GM18511 (cell line): ENCODE data around the gene SMARCC1.
A peak's percentile ranks its signal among the peaks of the same experiment; 100 is the strongest.
"Not testable (repeated sequence)": the region's sequence is repeated elsewhere in the genome, so short reads cannot be mapped to it uniquely, and the experiment has no call there.

Experiments
- ATAC-seq: cut with Tn5 transposase; IDR thresholded peaks from one replicate; pipeline ENCODE4 v1.9.1; 2021; ENCODE audit warnings: mild to moderate bottlenecking, moderate library complexity; ENCODE audit not compliant: unreplicated experiment

The SMARCC1 gene

GRCh38 chr3:47781685-47782445 is at the start of gene SMARCC1:
SMARCC1 (minus strand) TSS chr3:47781893; CDS start chr3:47781797, 96 bp downstream.
- peak; percentile 84 for ATAC-seq

- not testable (repeated sequence) for ATAC-seq
These were observed 47.8 kb upstream of the SMARCC1 start for GRCh38 chr3:47829482-47829881.

- ATAC-seq = no peak
These were observed 43.9 kb upstream of the SMARCC1 start for GRCh38 chr3:47825590-47825989.

DNA sequence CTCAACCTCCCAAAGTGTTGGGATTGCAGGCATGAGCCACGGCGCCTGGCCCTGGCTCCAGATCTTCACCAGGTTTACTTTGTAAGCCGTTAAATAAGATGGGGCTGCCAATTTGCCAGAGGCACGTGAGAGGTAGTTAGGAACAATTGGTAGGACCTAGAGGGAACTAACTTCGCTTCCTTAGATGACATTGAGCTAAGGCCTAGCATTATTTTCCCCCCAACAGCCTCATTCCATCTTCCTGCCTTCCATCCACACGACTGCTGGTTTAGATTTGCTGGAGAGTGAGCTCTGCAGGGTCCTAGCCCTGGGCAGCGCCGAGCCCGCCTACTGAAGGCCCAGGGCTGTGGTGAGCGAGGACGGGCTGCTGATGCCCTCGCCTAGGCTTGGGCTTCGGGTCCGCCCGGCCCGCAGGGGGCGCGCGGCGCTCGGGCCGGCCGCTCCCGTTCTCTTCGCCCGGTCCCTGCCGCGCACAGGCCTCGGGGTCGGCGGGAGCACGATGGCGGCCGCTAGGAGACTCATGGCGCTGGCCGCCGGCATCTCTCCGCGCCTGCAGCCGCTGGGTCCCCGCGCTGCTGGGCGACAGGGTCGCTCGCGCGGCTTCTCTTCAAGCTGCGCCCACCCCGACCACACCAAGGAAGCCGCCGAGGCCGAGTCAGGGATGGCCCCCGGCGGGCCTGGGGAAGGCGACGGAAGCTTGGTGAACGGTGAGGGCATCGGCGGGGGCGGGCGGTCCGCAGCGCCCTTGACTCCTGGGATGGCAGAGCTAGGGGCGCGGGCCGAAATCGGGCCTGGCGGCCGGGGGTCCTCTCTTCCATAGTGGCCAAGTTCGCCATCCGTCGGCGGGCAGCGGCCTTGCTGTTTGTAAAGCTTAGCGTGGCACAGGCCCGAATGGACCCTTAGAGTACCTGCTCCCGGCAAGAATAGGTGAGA is 43.1 kb upstream of the SMARCC1 start:
- ATAC-seq = peak; percentile 95

GRCh38 chr3:47817609-47818008 is 35.9 kb upstream of the SMARCC1 start:
- ATAC-seq = no peak

- ATAC-seq = no peak
These were observed 32.0 kb upstream of the SMARCC1 start for GRCh38 chr3:47813551-47814177.

- ATAC-seq = no peak
These were observed 22.9 kb upstream of the SMARCC1 start for GRCh38 chr3:47804577-47804976.

DNA sequence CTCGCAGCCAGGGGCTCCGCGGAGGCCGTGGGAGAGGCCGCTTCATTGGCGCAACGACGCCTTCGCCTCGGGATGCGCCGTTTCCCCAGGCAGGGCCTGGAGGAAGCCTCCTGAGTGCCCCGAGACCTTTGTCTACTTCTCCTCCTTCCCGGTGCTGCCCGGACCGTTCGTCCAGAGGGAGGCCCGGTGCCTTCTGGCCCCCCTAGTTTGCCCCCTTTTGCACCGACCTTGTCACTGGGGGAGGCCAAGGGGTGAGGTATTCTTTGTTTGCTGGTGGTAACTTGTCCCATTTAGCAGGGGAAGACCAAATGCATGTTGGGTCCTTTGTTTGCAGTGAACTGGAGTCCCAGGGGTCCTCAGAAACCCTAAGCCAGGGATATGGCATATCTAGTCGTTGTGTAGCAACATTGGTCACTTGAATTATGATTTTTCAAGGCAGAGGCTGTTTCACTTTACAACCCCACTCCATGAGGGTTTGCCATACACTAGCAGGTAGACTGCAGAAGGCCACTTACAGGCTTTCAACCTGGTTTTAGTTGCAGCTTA is 21.9 kb upstream of the SMARCC1 start:
- ATAC-seq = no peak

GRCh38 chr3:47802734-47803479 is 21.2 kb upstream of the SMARCC1 start, which contains the start of gene DHX30:
DHX30 (plus strand) TSS chr3:47803138; CDS start chr3:47810684, 7,546 bp downstream.
- peak; percentile 92 for ATAC-seq

- no peak for ATAC-seq
These were observed 18.0 kb upstream of the SMARCC1 start for GRCh38 chr3:47799733-47800132.

DNA sequence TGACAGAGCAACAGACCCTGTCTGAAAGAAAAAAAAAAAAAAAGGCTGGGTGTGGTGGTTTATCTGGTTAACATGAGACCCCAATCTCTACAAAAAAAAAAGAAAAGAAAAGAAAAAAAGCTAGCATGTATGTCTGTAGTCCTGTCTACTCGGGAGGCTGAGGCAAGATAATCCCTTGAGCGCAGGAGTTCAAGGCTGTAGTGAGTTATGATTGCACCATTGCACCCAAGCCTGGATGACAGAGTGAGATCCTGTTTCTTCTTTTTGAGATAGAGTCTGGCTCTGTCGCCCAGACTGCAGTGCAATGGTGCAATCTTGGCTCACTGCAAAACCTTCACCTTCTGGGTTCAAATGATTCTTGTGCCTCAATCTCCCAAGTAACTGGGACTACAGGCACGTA is 12.9 kb upstream of the SMARCC1 start:
- ATAC-seq = no peak

DNA sequence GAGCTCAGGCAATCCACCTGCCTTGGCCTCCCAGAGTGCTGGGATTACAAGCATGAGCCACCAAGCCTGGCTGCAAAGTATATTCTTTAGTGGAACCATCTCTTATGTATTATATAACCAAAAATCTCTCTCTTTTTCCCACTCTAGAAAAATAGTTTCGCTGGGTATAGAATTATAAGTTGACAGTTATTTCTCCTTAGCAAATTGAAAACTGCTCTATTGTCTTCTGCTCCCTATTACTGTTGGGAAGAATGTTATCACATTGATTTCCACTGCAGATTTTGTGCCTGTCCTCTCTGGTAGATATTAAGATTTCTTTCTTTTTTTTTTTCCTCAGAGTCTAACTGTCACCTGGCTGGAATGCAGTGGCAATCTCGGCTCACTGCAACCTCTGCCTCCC is 11.0 kb upstream of the SMARCC1 start:
- no peak for ATAC-seq

DNA sequence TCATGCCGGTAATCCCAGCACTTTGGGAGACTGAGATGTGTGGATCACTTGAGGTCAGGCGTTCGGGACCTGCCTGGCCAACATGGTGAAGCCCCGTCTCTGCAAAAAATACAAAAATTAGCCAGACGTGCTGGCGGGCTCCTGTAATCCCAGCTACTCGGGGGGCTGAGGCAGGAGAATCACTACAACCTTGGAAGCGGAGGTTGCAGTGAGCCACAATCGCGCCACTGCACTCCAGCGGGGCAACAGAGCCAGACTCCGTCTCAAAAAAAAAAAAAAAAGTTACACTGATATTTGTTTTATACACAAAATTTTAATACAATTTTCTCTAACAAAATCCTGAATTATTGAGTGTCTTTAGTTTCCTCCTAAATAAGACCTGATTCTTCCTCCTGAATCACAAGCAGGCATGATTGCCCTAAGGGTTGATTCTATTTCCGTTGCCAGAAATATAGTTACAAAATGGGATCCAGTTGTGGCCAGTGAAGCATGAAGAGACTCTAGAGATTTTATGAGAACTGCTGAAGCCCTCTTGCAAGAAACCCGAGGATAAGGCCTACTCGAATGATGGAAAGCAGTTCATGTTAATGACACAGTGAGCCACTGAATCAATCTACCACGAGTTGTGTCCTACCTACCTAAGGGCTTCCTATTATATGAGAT is 9.6 kb upstream of the SMARCC1 start:
- no peak for ATAC-seq

DNA sequence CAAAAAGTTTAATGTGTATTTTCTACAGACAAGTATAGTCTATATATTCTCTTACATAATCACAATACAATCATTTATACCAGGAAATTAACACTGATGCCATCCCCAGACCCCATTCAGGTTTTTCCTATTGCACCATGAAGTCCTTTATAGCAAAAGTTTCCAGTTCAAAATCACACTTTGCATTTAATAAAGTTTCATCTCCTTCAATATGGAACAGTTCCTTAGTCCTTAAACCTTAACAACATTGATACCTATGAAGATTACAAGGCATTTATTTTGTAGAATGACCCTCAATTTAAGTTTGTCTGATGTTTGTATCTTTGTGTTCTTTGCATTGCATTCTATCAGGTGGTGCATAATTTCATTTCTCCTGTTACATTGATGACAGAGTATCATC is 2.0 kb upstream of the SMARCC1 start:
- ATAC-seq = no peak

DNA sequence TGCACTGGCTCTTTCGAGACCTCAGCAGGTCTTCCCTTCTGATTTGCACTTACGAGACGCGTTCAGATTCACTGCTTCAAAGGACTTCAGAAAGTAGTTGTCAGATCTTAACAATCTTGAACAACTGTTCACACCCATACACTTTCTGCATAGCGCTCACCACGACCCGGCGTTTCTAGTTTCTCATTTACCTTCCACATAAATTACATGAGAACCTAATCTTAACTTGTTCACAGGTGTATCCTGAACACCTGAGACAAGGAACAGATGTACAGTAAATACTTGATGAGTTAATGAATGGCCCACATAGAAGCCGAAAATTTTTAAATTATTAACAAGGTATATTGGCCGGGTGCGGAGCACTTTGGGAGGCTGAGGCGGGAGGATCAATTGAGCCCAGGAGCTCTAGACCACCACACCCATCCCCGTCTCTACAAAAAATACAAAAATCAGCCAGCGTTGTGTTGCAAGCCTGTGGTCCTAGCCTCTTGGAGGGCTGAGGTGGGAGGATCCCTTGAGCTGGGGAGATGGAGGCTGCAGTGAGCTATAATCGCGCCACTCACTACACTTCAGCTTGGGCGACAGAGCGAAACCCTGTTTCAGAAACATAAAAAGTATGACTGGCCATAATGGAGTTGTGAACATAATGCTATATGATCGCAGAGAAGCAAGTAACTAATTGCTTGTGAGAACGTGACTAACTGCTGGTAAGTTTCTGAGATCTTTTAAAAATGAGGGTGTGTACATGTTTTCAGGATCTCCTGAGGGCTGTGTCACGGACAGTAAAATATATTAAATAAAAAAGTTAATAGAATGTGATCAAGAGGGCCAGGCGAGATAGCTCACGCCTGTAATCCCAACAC is 984 bp upstream of the SMARCC1 start:
- no peak for ATAC-seq

- ATAC-seq = peak; percentile 40
These were observed 680 bp downstream of the SMARCC1 start for GRCh38 chr3:47780741-47781684.

GRCh38 chr3:47778746-47779145 is 2.9 kb downstream of the SMARCC1 start:
- ATAC-seq = no peak

- ATAC-seq = no peak
These were observed 8.9 kb downstream of the SMARCC1 start for GRCh38 chr3:47772788-47773187.
